BE2C (cell line): ENCODE data around the gene CBLN3.

Experiments used
- DNase-seq: peaks from one replicate; pipeline ENCODE4 v3.0.0-alpha.2; 2020
- H3K27me3 ChIP-seq: fragments of 250-450 bp; sonication (Bioruptor Pico); 2 replicates; pipeline ENCODE4 v1.5.1; 2020; ENCODE audit warnings: mild to moderate bottlenecking
- H3K36me3 ChIP-seq: fragments of 250-450 bp; sonication (Bioruptor Pico); 2 replicates; pipeline ENCODE4 v1.5.1; 2020; ENCODE audit warnings: mild to moderate bottlenecking
- H3K4me1 ChIP-seq: fragments of 250-450 bp; sonication (Bioruptor Pico); 2 replicates; pipeline ENCODE4 v1.5.1; 2020
- H3K4me3 ChIP-seq: 2 replicates; pipeline ENCODE4 v1.5.1; 2011; ENCODE audit warnings: low read depth, low read length
- H3K9me3 ChIP-seq: fragments of 250-450 bp; sonication (Bioruptor Pico); 2 replicates; pipeline ENCODE4 v1.5.1; 2020
- TF ChIP-seq, protein P1 (sequence below): IDR thresholded peaks from 2 replicates; pipeline ENCODE4 v1.5.1; 2012; ENCODE audit warnings: mild to moderate bottlenecking, low read depth, low read length

CBLN3 gene

DNA sequence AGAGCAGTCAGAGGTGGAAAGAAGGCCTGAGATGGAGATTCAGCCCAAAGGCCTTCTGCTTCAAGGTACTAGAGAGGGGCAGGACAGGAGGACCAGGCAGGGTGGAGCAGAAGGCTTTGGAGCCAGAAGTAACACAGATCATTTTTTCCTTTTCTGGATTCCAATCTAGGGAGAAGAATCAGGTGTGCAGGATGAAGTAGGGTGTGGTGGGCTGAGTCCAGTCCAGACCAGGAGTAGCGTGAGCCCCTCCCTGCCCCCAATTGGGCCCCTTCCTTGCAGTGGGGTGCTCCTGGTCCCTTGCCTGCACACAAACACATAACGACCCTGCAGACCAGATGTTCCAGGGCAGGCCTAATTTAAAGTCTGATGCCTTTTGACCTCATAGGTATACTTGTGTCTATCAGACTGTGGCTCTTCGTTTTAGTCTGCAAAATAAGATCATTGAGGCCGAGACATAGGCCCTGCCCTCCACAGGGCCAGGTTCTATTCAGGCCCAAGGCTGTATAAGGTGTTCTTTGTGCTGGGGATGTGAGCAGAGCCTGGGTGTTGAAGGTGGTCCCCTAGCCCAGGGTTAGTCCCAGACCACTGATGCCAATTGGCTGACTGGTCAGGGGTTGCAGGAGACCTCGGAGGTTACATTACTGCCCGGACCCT lies 31.7 kb downstream of the CBLN3 start:
- H3K4me3 ChIP-seq, result no peak overlapping the region

GRCh38 chr14:24395609-24396582 lies 33.6 kb downstream of the CBLN3 start:
- Histone ChIP-seq H3K27me3 (no peaks in the 10 kb centered on the region), H3K4me1 (peaks cover 3% of the 10 kb centered on the region; the same call in 1 of the 2 replicates), H3K36me3 (no peaks in the 10 kb centered on the region), H3K9me3 (no peaks in the 10 kb centered on the region), H3K4me3 (no peak overlapping the region)
- DNase-seq, result no peak
- TF ChIP-seq, protein P1, sequence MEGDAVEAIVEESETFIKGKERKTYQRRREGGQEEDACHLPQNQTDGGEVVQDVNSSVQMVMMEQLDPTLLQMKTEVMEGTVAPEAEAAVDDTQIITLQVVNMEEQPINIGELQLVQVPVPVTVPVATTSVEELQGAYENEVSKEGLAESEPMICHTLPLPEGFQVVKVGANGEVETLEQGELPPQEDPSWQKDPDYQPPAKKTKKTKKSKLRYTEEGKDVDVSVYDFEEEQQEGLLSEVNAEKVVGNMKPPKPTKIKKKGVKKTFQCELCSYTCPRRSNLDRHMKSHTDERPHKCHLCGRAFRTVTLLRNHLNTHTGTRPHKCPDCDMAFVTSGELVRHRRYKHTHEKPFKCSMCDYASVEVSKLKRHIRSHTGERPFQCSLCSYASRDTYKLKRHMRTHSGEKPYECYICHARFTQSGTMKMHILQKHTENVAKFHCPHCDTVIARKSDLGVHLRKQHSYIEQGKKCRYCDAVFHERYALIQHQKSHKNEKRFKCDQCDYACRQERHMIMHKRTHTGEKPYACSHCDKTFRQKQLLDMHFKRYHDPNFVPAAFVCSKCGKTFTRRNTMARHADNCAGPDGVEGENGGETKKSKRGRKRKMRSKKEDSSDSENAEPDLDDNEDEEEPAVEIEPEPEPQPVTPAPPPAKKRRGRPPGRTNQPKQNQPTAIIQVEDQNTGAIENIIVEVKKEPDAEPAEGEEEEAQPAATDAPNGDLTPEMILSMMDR, result no peak

More for the DNA sequence above, 31.7 kb downstream of the CBLN3 start:
- no peaks in the 10 kb centered on the region for H3K9me3 ChIP-seq
- TF ChIP-seq, protein P1, result no peak
- H3K36me3 ChIP-seq, result no peaks in the 10 kb centered on the region
- H3K4me1 ChIP-seq, result peaks cover 3% of the 10 kb centered on the region; the same call in 1 of the 2 replicates
- H3K27me3 ChIP-seq, result no peaks in the 10 kb centered on the region
- no peak for DNase-seq

GRCh38 chr14:24394275-24394674 lies 35.2 kb downstream of the CBLN3 start:
- no peaks in the 10 kb centered on the region for H3K27me3 ChIP-seq
- TF ChIP-seq, protein P1, result no peak; the same call in 1 of the 2 replicates
- no peak for DNase-seq
- H3K9me3 ChIP-seq, result no peaks in the 10 kb centered on the region
- H3K4me1 ChIP-seq, result no peaks in the 10 kb centered on the region
- no peak overlapping the region for H3K4me3 ChIP-seq
- no peaks in the 10 kb centered on the region for H3K36me3 ChIP-seq

DNA sequence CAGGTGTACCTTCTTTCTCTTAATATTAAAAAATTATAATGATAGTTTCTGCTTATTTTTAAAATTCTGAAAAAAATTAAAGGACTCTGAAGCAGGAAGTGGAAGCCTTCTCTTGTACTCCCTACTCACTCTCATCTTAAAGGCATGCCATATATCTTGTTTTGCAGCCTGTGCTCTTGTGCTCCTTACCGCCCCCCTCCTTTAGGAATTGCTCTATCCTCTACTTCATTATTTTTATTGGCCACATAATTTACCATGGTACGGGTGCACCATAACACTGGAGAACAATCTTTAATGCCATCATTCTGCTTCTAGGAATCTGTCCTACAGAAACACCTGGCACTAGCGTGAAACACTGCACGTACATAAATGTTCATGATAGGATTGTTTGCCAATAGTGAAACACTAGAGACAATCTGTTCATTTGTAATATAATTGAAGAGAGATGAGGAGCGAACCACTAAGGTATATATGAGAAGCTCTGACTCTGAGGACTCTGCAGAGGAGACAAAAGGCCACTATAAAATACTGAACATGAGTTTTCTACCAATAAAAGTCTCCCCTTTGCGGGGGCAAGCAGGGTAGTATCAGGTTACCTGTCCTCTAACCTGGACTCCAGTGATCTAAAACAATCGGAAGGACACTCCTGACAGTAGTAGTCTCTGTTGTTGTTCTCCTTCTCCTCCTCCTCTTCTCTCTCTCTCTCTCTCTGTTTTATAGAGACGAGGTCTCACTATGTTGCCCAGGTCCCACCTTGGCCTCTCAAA lies 37.0 kb downstream of the CBLN3 start:
- no peaks in the 10 kb centered on the region; the same call in 1 of the 2 replicates for H3K27me3 ChIP-seq
- H3K4me3 ChIP-seq, result peak overlapping the region; percentile 1; the same call in 1 of the 2 replicates
- H3K9me3 ChIP-seq, result no peaks in the 10 kb centered on the region
- H3K36me3 ChIP-seq, result no peaks in the 10 kb centered on the region
- DNase-seq, result no peak
- no peaks in the 10 kb centered on the region for H3K4me1 ChIP-seq
- TF ChIP-seq, protein P1, result 0 out of 2 replicates have a peak, but pooled peaks have one; percentile 6

- Histone ChIP-seq H3K4me1 (no peaks in the 10 kb centered on the region), H3K27me3 (no peaks in the 10 kb centered on the region; the same call in 1 of the 2 replicates), H3K36me3 (no peaks in the 10 kb centered on the region), H3K4me3 (no peak overlapping the region), H3K9me3 (no peaks in the 10 kb centered on the region)
- TF ChIP-seq, protein P1, result no peak
- no peak for DNase-seq
Observed at GRCh38 chr14:24390701-24391468, 38.6 kb downstream of the CBLN3 start.
